ENCODE results near the gene GET4.

- TF ChIP-seq CTCF (IDR thresholded peaks at IDR 0.05; ENCODE audit: poor library complexity), result no peak
- no peak for TF ChIP-seq EZH2 (IDR thresholded peaks at IDR 0.05; ENCODE audit: borderline replicate concordance)
These were observed 27.2 kb upstream of the GET4 start for GRCh38 chr7:849145-849544.

All from hepatocyte (in vitro differentiated cells).